GM12878 (cell line): ENCODE results near the gene EIF4ENIF1. TPM values are rescaled to one million over a fixed set of nuclear protein-coding genes. Genes with fewer than 3 reads are reported as not detected.

Experiments used
- ATAC-seq: fragments of 200-7000 bp; cut with Tn5 transposase; 3 replicates; pipeline ENCODE4 v1.9.1; 2020; ENCODE audit warnings: mild to moderate bottlenecking, moderate library complexity
- BruUV-seq: library from RNA; stranded (reverse); fragments of 400-500 nt; replicated peaks from 2 replicates; lab custom pipeline; 2021; lab: Mats Ljungman, UMichigan
- CTCF ChIA-PET: fragments of 300-600 bp; sonication (Branson Sonifier 250); formaldehyde crosslinking; extraction: SDS; loops from one replicate; lab custom pipeline; 2021; ENCODE audit warnings: inconsistent platforms; lab: Yijun Ruan, JAX
- POLR2A ChIA-PET: fragments of 350-600 bp; formaldehyde crosslinking; extraction: SDS; loops from one replicate; lab custom pipeline; 2021; ENCODE audit warnings: inconsistent platforms; lab: Charles Lee
- RAD21 ChIA-PET: fragments of 300-600 bp; sonication (Branson Sonifier 250); formaldehyde crosslinking; loops from one replicate; lab custom pipeline; 2023; ENCODE audit warnings: antibody characterized with exemption; ENCODE audit not compliant: unreplicated experiment; lab: Charles Lee
- SMC1A ChIA-PET: fragments of 300-600 bp; sonication (Branson Sonifier 250); formaldehyde crosslinking; loops from one replicate; lab custom pipeline; 2023; ENCODE audit not compliant: unreplicated experiment, uncharacterized antibody; lab: Charles Lee
- DNase-seq: peaks from one replicate; pipeline ENCODE4 v3.0.0-alpha.2; 2011; ENCODE audit warnings: low read depth, low spot score
- FAIRE-seq: peaks from 3 replicates; lab custom pipeline; 2011; peaks lifted over from hg19 to GRCh38; lab: Jason Lieb, UNC
- H2AFZ ChIP-seq: 2 replicates; pipeline ENCODE4 v1.6.0; 2011; ENCODE audit warnings: low read depth, low read length, control low read depth; ENCODE audit not compliant: control insufficient read depth
- H3K27ac ChIP-seq: 2 replicates; pipeline ENCODE4 v1.5.1; 2011; ENCODE audit warnings: control low read depth; ENCODE audit not compliant: control insufficient read depth, insufficient read depth
- H3K27me3 ChIP-seq, 2 experiments: replicated peaks in 1 of 2; 2 replicates each; pipeline versions ENCODE4 v1.6.0 to v1.6.1; 2011; ENCODE audit warnings: low read length in 1 of 2; ENCODE audit not compliant: control insufficient read depth in 2 of 2, insufficient read depth in 2 of 2
- H3K36me3 ChIP-seq, 2 experiments: 2 replicates each; pipeline ENCODE4 v1.5.1; 2011; ENCODE audit warnings: low read length in 1 of 2; ENCODE audit not compliant: control insufficient read depth in 2 of 2, insufficient read depth in 2 of 2
- H3K4me1 ChIP-seq: 2 replicates; pipeline ENCODE4 v1.6.1; 2011; ENCODE audit warnings: mild to moderate bottlenecking, low read length, moderate library complexity, mixed read lengths; ENCODE audit not compliant: control insufficient read depth, insufficient read depth
- H3K4me2 ChIP-seq: 2 replicates; pipeline ENCODE4 v1.6.0; 2011; ENCODE audit warnings: control low read depth; ENCODE audit not compliant: control insufficient read depth, insufficient read depth
- H3K4me3 ChIP-seq: fragments of 200-600 bp; sonication (generic); 2 replicates; pipeline ENCODE4 v1.5.1; 2016
- H3K79me2 ChIP-seq: 2 replicates; pipeline ENCODE4 v1.6.0; 2011; ENCODE audit warnings: low read length; ENCODE audit not compliant: control insufficient read depth, insufficient read depth
- H3K9ac ChIP-seq: 2 replicates; pipeline ENCODE4 v1.8.0; 2011; ENCODE audit warnings: low read length, control low read depth, mixed read lengths; ENCODE audit not compliant: control insufficient read depth, insufficient read depth
- H3K9me3 ChIP-seq: replicated peaks from 3 replicates; pipeline ENCODE4 v1.5.1; 2011; ENCODE audit warnings: mild to moderate bottlenecking, low read length; ENCODE audit not compliant: control insufficient read depth, insufficient read depth
- H4K20me1 ChIP-seq: 2 replicates; pipeline ENCODE4 v1.6.0; 2011; ENCODE audit not compliant: control insufficient read depth, insufficient read depth
- ATF7 ChIP-seq: fragments of 450-650 bp; IDR thresholded peaks from 2 replicates; pipeline ENCODE4 v1.6.1; 2016; ENCODE audit warnings: low read depth, mild to moderate bottlenecking
- BCLAF1 ChIP-seq: fragments of 450-650 bp; IDR thresholded peaks from 2 replicates; pipeline ENCODE4 v1.6.1; 2017; ENCODE audit warnings: antibody characterized with exemption, mild to moderate bottlenecking, moderate library complexity
- CHD2 ChIP-seq: IDR thresholded peaks from 2 replicates; pipeline ENCODE4 v1.6.1; 2011; ENCODE audit warnings: low read depth, low read length, improper control_type of control experiment, borderline replicate concordance
- FOXK2 ChIP-seq: fragments of 450-650 bp; IDR thresholded peaks from 2 replicates; pipeline ENCODE4 v1.6.1; 2017; ENCODE audit warnings: mild to moderate bottlenecking, moderate library complexity
- GATAD2B ChIP-seq: fragments of 450-650 bp; conservative IDR thresholded peaks from 2 replicates; pipeline ENCODE4 v1.6.1; 2017; ENCODE audit warnings: low read depth, mild to moderate bottlenecking, moderate library complexity
- HDAC2 ChIP-seq: fragments of 200-600 bp; sonication (generic); IDR thresholded peaks from 2 replicates; pipeline ENCODE4 v1.6.1; 2017
- IRF4 ChIP-seq: IDR thresholded peaks from 2 replicates; pipeline ENCODE4 v1.6.1; 2011; ENCODE audit warnings: low read depth, low read length
- NR2F1 ChIP-seq: fragments of 450-650 bp; conservative IDR thresholded peaks from 2 replicates; pipeline ENCODE4 v1.6.1; 2017; ENCODE audit warnings: mild to moderate bottlenecking
- POLR2AphosphoS2 ChIP-seq: IDR thresholded peaks from 2 replicates; pipeline ENCODE4 v1.6.1; 2011; ENCODE audit warnings: low read depth, mild to moderate bottlenecking, low read length, improper control_type of control experiment, moderate library complexity
- RAD51 ChIP-seq: fragments of 450-650 bp; IDR thresholded peaks from 2 replicates; pipeline ENCODE4 v1.6.1; 2016; ENCODE audit warnings: moderate library complexity, mild to moderate bottlenecking, inconsistent platforms
- SMC3 ChIP-seq: IDR thresholded peaks from 2 replicates; pipeline ENCODE4 v1.6.1; 2011; ENCODE audit warnings: low read length, improper control_type of control experiment, borderline replicate concordance
- SREBF1 ChIP-seq: IDR thresholded peaks from 2 replicates; pipeline ENCODE4 v1.6.1; 2012; ENCODE audit warnings: mild to moderate bottlenecking, low read length
- SRF ChIP-seq, 2 experiments: IDR thresholded peaks; 2 replicates each; pipeline ENCODE4 v1.6.1; 2011; ENCODE audit warnings: low read depth in 2 of 2, low read length in 2 of 2, mild to moderate bottlenecking in 1 of 2, moderate library complexity in 1 of 2
- TBL1XR1 ChIP-seq: IDR thresholded peaks from 2 replicates; pipeline ENCODE4 v1.6.1; 2012; ENCODE audit warnings: low read depth, low read length, improper control_type of control experiment
- YBX1 ChIP-seq: fragments of 450-650 bp; IDR thresholded peaks from 2 replicates; pipeline ENCODE4 v1.6.1; 2016; ENCODE audit warnings: antibody characterized with exemption
- ZNF217 ChIP-seq: fragments of 450-650 bp; IDR thresholded peaks from 2 replicates; pipeline ENCODE4 v1.6.1; 2017; ENCODE audit warnings: antibody characterized with exemption, mild to moderate bottlenecking
- ZNF384 ChIP-seq: IDR thresholded peaks from 2 replicates; pipeline ENCODE4 v1.6.1; 2012; ENCODE audit warnings: low read depth, mild to moderate bottlenecking, low read length, improper control_type of control experiment, borderline replicate concordance
- ZSCAN29 ChIP-seq: fragments of 450-650 bp; IDR thresholded peaks from 2 replicates; pipeline ENCODE4 v1.6.1; 2017; ENCODE audit warnings: mild to moderate bottlenecking, moderate library complexity
- WGBS: methylation state at CpG from one replicate; pipeline ENCODE4 v1.1.6; 2016; ENCODE audit warnings: low lambda C conversion rate; ENCODE audit not compliant: insufficient replicate concordance, insufficient coverage; ENCODE audit errors: missing lambda C conversion rate; 5-methylcytosine and 5-hydroxymethylcytosine counted together
- in situ Hi-C: fragments of 300-500 bp; cut with MboI; formaldehyde crosslinking; loops from 9 replicates; pipeline ENCODE4 v1.14.3; 2018; ENCODE audit warnings: mixed read lengths
- intact Hi-C: fragments of 100-400 bp; cut with micrococcal nuclease; formaldehyde crosslinking; loops from one replicate; pipeline ENCODE4 v1.14.2; 2022; ENCODE audit not compliant: unreplicated experiment
- polyA plus RNA-seq, 11 experiments: library from polyadenylated mRNA; depleted of rRNA in 4 of 11; unstranded in 6 of 11; stranded (reverse) in 5 of 11; fragments of >200 nt; fragmentation: Nextera tagmentation in 4 of 11; fragmentation: Illumina TruSeq in 1 of 11; extraction: Ambion mirVana in 4 of 11; extraction: Trizol in 1 of 11; gene quantifications; 1 replicate in 1 of 11; 2 replicates in 10 of 11; pipeline versions ENCODE4 v1.2.1 to v1.2.3, GENCODE V29; 2011 to 2016; ENCODE audit warnings: inconsistent platforms in 2 of 11, missing spikeins in 2 of 11, low read depth in 1 of 11
- total RNA-seq, 4 experiments: library from RNA; depleted of rRNA in 3 of 4; stranded (reverse); fragments of >200 nt in 3 of 4; fragmentation: Illumina TruSeq in 1 of 4; extraction: Trizol in 1 of 4; gene quantifications; 2 replicates each; pipeline versions ENCODE4 v1.2.1 to v1.2.3, GENCODE V29; 2013 to 2021
- TF ChIP-seq, protein P1 (sequence below): fragments of 450-650 bp; IDR thresholded peaks from 2 replicates; pipeline ENCODE4 v1.6.1; 2016; ENCODE audit warnings: mild to moderate bottlenecking
- TF ChIP-seq, protein P2 (sequence below): IDR thresholded peaks from 2 replicates; pipeline ENCODE4 v1.6.1; 2011; ENCODE audit warnings: borderline replicate concordance, low read depth, mild to moderate bottlenecking, moderate library complexity, mixed read lengths, low read length; ENCODE audit not compliant: insufficient read depth; ENCODE audit errors: extremely low read length

Gene EIF4ENIF1
- total and polyA plus RNA-seq, 10 of the 15 experiments (the other 5 are each of a cell fraction or from before 2014, with no cell fraction given) = 4.4 to 43.7 (median 24.4) TPM

- in situ Hi-C loops = no loop called here
- DNase-seq = peak; percentile 92
- ChIA-PET POLR2A (interaction anchor here (0.5 to 8.9 kb wide), 2 partner anchors 42 to 414 kb away, joined by 6 to 82 read pairs; no protein-coding TSS in a partner anchor), SMC1A (interaction anchor here (0.9 to 3.6 kb wide), 2 partner anchors 19 to 42 kb away, joined by 3 to 29 read pairs; no protein-coding TSS in a partner anchor), RAD21 (interaction anchor here (1.0 to 1.1 kb wide), 3 partner anchors 41 to 49 kb away, joined by 3 to 6 read pairs (median 4); no protein-coding TSS in a partner anchor), CTCF (interaction anchor here (0.5 to 1.2 kb wide), 2 partner anchors 16 to 56 kb away, joined by 3 to 4 read pairs; no protein-coding TSS in a partner anchor)
- Histone ChIP-seq H4K20me1 (no peaks in the 10 kb centered on the region), H3K27ac (peak within 1 kb of the TSS; percentile 96), H2AFZ (peak within 1 kb of the TSS; percentile 87), H3K36me3 (0 out of 4 replicates have a peak, but pooled peaks cover 0 to 2% of the 10 kb centered on the region in 2 experiments), H3K79me2 (peaks cover 37% of the 10 kb centered on the region), H3K27me3 (no peaks in the 10 kb centered on the region), H3K4me2 (peak within 1 kb of the TSS; percentile 92), H3K4me3 (peak within 1 kb of the TSS; percentile 96), H3K9me3 (no peaks in the 10 kb centered on the region; the same call in 2 of the 3 replicates), H3K9ac (peak within 1 kb of the TSS; percentile 94), H3K4me1 (peaks cover 33% of the 10 kb centered on the region)
- no TSS peak for BruUV-seq
- peak; percentile 89 for ATAC-seq
- FAIRE-seq = peak; percentile 88
- intact Hi-C loops = loop anchor here (2.0 to 5.0 kb wide), 3 partner anchors 41 to 136 kb away; no protein-coding TSS in a partner anchor
- WGBS = under 1% methylated on average over 66 of the region's 70 CpGs
- TF ChIP-seq IRF4 = peak; percentile 30
- TF ChIP-seq ATF7 = peak; percentile 57
- no peak for TF ChIP-seq BCLAF1
- TF ChIP-seq, protein P1, sequence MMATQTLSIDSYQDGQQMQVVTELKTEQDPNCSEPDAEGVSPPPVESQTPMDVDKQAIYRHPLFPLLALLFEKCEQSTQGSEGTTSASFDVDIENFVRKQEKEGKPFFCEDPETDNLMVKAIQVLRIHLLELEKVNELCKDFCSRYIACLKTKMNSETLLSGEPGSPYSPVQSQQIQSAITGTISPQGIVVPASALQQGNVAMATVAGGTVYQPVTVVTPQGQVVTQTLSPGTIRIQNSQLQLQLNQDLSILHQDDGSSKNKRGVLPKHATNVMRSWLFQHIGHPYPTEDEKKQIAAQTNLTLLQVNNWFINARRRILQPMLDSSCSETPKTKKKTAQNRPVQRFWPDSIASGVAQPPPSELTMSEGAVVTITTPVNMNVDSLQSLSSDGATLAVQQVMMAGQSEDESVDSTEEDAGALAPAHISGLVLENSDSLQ = peak; percentile 94
- TF ChIP-seq SRF (IDR thresholded peaks at IDR 0.05; ENCODE audit: low read depth in 2 of 2, low read length in 2 of 2) = 0 out of 4 replicates have a peak, but pooled peaks of 1 of the 2 experiments have one; percentile 8
- peak; percentile 55; the same call in 1 of the 2 replicates for TF ChIP-seq POLR2AphosphoS2
- peak; percentile 62; the same call in 1 of the 2 replicates for TF ChIP-seq ZSCAN29
- peak; percentile 90 for TF ChIP-seq CHD2
- no peak for TF ChIP-seq RAD51
- no peak for TF ChIP-seq SREBF1
- no peak; the same call in 1 of the 2 replicates for TF ChIP-seq TBL1XR1
- no peak for TF ChIP-seq FOXK2
- peak; percentile 12; the same call in 1 of the 2 replicates for TF ChIP-seq SMC3
- TF ChIP-seq, protein P2, sequence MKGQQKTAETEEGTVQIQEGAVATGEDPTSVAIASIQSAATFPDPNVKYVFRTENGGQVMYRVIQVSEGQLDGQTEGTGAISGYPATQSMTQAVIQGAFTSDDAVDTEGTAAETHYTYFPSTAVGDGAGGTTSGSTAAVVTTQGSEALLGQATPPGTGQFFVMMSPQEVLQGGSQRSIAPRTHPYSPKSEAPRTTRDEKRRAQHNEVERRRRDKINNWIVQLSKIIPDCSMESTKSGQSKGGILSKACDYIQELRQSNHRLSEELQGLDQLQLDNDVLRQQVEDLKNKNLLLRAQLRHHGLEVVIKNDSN = no peak
- peak; percentile 86 for TF ChIP-seq GATAD2B
- no peak for TF ChIP-seq HDAC2
- no peak for TF ChIP-seq ZNF384
- TF ChIP-seq ZNF217 = no peak
- TF ChIP-seq NR2F1 = 0 out of 2 replicates have a peak, but pooled peaks have one; percentile 42
- no peak for TF ChIP-seq YBX1
Measured at GRCh38 chr22:31496007-31496734, 6.5 kb upstream of the EIF4ENIF1 start, which contains the start of gene SFI1. SFI1 (plus strand) TSS chr22:31496536; CDS start chr22:31508285, 11,749 bp downstream.
